Fibroblast of villous mesenchyme (primary cell): ENCODE measurements around the gene SPTBN5. TPM values are rescaled to one million over a fixed set of nuclear protein-coding genes. Genes with fewer than 3 reads are reported as not detected.
"Not testable (repeated sequence)": the region's sequence is repeated elsewhere in the genome, so short reads cannot be mapped to it uniquely, and the experiment has no call there.

Experiments used
- DNase-seq: peaks from one replicate; pipeline ENCODE4 v3.0.0-alpha.2; 2010; ENCODE audit warnings: low read depth
- H3K4me3 ChIP-seq: 2 replicates; pipeline ENCODE4 v1.5.1; 2011; ENCODE audit warnings: low read depth, mild to moderate bottlenecking, low read length
- total RNA-seq: library from RNA; depleted of rRNA; stranded (reverse); fragments of >200 nt; gene quantifications from 2 replicates; pipeline ENCODE4 v1.2.3, GENCODE V29; 2012
- TF ChIP-seq, protein P1 (sequence below): IDR thresholded peaks from 2 replicates; pipeline ENCODE4 v1.5.1; 2012; ENCODE audit warnings: low read depth, mild to moderate bottlenecking, low read length; ENCODE audit not compliant: insufficient read depth

Gene SPTBN5
- total RNA-seq, 1 donor, result 0.43 TPM

DNA sequence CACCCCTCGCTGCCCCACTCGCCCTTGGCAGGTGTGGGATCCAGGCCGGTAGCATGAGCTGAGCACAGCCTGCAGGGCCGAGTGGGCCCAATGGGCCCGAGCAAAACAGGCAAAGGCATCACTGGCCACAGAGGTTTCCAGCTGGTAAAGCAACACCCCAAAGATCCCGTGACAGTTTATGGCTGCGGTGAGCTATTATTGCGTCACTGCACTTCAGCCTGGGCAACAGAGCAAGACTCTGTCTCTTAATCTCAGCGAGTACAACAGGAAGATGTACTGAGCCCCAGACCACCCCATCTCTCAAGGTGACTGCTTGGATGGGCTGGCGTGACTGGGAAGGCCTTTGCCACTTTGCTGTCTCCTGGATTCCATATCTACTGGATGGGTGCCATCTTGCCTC is 61.6 kb downstream of the SPTBN5 start:
- TF ChIP-seq, protein P1, sequence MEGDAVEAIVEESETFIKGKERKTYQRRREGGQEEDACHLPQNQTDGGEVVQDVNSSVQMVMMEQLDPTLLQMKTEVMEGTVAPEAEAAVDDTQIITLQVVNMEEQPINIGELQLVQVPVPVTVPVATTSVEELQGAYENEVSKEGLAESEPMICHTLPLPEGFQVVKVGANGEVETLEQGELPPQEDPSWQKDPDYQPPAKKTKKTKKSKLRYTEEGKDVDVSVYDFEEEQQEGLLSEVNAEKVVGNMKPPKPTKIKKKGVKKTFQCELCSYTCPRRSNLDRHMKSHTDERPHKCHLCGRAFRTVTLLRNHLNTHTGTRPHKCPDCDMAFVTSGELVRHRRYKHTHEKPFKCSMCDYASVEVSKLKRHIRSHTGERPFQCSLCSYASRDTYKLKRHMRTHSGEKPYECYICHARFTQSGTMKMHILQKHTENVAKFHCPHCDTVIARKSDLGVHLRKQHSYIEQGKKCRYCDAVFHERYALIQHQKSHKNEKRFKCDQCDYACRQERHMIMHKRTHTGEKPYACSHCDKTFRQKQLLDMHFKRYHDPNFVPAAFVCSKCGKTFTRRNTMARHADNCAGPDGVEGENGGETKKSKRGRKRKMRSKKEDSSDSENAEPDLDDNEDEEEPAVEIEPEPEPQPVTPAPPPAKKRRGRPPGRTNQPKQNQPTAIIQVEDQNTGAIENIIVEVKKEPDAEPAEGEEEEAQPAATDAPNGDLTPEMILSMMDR, result no peak
- H3K4me3 ChIP-seq, result no peak overlapping the region
- DNase-seq, result no peak

DNA sequence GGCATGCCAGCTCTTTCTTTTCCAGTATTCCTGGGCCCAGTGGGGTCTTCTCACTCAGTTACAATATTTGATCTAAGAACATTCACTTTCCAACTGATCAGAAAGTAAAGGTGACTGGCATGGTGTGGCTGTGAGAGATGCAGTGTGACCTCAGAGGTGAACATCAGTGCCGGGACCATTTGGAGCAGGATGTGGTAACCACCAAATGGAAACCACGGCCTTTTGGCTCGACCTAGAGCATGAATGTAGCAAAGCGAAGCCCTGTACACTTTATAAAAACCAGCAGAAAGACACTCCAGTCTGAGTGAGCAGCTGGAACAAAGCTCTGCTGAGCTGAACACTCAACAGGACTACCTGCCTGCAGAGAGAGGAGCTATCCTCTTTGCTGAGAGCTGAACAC is 62.6 kb downstream of the SPTBN5 start:
- DNase-seq, H3K4me3 ChIP-seq: not testable (repeated sequence)

DNA sequence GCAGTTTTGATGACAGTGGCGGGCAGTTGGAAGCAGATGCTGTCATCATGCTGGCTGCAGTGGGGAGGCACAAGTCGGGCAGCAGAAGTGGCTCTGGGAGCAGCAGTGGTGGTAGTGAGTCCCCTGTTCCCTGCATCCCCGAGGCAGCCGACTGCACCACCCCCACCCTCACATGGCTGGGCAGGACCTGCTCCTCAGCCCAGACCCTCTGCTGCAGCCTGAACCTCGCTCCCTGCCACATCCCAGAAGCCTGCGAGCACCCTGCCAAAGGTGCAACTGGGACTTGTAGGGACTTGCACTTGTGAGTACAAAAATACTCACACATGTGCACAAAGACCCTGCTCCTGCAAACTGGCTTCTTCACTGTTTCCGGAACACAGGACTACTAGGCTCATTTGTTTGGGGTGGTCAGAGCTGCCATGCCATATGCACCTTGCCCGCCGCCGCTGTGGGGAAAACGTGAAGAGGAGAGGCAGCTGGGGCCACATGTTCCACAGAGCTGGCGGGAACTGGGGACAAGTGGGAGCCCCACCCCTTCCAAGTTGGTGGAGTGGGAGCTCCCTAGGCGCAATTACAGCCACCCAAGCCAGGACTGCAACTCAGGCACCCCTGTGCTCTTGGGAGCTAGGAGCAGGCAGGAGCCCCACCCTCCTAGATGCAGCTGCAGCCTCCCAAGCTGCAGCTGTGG is 63.8 kb downstream of the SPTBN5 start:
- no peak for DNase-seq
- no peak overlapping the region for H3K4me3 ChIP-seq
- TF ChIP-seq, protein P1, result no peak

DNA sequence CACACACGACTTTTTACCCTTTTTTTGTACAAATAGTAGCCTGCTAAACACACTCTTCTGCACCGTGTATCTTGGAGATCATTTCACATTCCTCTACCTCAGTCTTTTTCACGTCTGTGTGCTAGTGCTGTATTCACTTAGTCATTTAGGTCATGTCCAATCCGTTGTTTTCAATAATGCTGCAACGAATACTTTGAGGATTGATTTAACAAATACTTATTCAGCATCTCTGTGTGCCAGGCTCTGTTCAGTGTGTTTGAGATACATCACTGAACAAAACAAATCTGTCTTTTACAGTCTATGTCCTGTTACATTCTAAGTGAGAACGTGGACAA is 65.1 kb downstream of the SPTBN5 start:
- no peak for DNase-seq
- H3K4me3 ChIP-seq, result peak overlapping the region; percentile 91
- TF ChIP-seq, protein P1, result no peak

DNA sequence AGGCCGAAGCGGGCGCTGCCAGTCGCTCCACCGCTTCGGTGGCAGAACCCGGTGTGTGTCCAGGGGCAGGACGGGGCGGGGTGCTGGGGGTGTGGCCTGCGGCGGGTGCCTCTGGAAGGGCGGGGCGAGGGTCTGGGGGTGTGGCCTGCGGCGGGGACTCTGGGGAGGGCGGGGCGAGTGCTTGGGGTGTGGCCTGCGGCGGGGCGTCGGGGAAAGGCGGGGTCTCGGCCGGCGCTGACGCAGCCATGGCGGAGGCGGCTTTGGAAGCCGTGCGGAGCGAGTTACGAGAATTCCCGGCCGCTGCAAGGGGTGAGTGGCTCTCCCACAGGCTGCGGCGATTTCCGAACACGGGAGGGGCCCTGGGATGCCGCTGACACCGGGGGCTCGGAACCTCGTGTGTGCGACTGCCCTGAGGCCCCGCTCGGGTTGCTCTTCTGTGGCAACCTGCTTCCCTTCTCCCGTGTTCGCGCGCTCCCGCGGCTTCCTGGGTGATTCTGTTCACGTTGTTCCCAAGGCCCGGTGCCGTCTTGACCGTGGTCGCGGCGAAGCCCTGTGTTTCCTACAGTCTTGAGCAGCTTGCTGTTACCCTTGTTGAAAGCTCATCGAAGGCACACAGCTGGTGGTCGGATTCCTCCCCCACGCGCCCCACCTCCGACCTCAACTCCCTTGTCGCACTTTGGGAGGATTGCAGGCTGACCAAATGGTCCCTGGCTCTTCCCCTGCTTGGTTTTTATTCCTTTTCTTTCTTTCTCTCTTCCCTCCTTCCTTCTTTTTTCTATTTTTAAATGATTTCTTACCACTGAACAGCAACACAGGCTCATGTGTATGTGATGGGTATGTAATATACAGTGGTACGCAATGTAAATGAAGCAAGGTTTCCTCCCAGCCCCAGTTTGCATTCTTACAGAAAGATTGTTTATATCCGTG is 65.7 kb downstream of the SPTBN5 start, which contains the start of gene JMJD7:
JMJD7 (plus strand) TSS at position 213 of the 927 bp plus-strand sequence; CDS start at position 246, 33 bp downstream.
- peak within 1 kb of the TSS; percentile 91 for H3K4me3 ChIP-seq
- DNase-seq, result peak; percentile 88
- TF ChIP-seq, protein P1, result no peak

DNA sequence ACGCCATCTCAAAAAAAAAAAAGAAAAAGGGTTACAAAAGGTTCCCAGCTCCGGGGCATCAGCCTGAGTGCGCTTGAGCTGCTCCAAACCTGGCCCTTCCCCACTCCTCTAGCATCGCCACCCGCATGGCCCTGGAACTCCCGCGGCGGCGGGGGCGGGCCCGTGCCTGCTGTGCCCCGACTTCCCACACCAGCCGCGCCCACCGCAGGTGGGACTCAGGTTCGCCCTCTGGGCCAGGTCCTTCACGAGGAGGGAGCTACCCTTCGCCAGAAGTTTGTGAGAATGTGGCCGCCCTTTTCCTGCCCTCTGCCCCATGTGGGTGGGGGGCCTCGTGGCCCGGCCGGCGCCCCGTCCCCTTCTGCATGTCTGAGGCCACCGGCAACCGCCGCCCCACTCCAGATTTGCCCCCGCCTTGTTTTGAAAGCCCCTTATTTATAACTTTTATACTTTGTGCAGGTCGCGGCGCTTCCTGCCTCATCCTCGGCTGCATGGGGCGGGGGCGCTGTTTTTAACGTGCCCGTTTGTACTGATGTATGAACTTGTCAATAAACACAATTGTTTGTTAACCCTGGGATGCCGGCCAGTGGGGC is 66.5 kb downstream of the SPTBN5 start:
- TF ChIP-seq, protein P1, result no peak
- peak overlapping the region; percentile 91 for H3K4me3 ChIP-seq
- no peak for DNase-seq
